Fibroblast of lung (primary cell): ENCODE results near the gene CREBL2. TPM values are rescaled to one million over a fixed set of nuclear protein-coding genes. Genes with fewer than 3 reads are reported as not detected.
"Not testable (repeated sequence)": the region's sequence is repeated elsewhere in the genome, so short reads cannot be mapped to it uniquely, and the experiment has no call there.

Experiments
- DNase-seq, 2 donors: peaks; one replicate each; pipeline versions ENCODE4 v3.0.0 to v3.0.0-alpha.2; 2010; ENCODE audit warnings: low read depth in 2 of 2
- H2AFZ ChIP-seq: 2 replicates; pipeline ENCODE4 v1.5.1; 2012; ENCODE audit warnings: low read length, control low read depth, inconsistent platforms
- H3K27ac ChIP-seq: 2 replicates; pipeline ENCODE4 v1.5.1; 2011; ENCODE audit warnings: low read length, control low read depth; ENCODE audit not compliant: insufficient read depth
- H3K27me3 ChIP-seq: 2 replicates; pipeline ENCODE4 v1.5.1; 2011; ENCODE audit warnings: mild to moderate bottlenecking, low read length; ENCODE audit not compliant: control insufficient read depth, insufficient read depth
- H3K36me3 ChIP-seq: 2 replicates; pipeline ENCODE4 v1.5.1; 2011; ENCODE audit warnings: low read length; ENCODE audit not compliant: control insufficient read depth, insufficient read depth
- H3K4me1 ChIP-seq: 2 replicates; pipeline ENCODE4 v1.5.1; 2011; ENCODE audit warnings: low read length; ENCODE audit not compliant: control insufficient read depth, insufficient read depth; ENCODE audit errors: extremely low read depth
- H3K4me2 ChIP-seq: 2 replicates; pipeline ENCODE4 v1.5.1; 2011; ENCODE audit warnings: low read length, control low read depth; ENCODE audit not compliant: insufficient read depth; ENCODE audit errors: extremely low read depth
- H3K4me3 ChIP-seq, 4 experiments: fragments of 200-600 bp in 1 of 4; sonication (generic) in 1 of 4; replicated peaks in 1 of 4; 2 replicates each; pipeline ENCODE4 v1.5.1; 2011 to 2016; ENCODE audit warnings: low read length in 4 of 4, low read depth in 3 of 4, mild to moderate bottlenecking in 3 of 4, control low read depth in 2 of 4, inconsistent platforms in 1 of 4, mixed read lengths in 1 of 4; ENCODE audit not compliant: insufficient read depth in 1 of 4; ENCODE audit errors: control extremely low read depth in 1 of 4
- H3K79me2 ChIP-seq: 2 replicates; pipeline ENCODE4 v1.5.1; 2012; ENCODE audit warnings: mild to moderate bottlenecking, low read length, inconsistent platforms; ENCODE audit not compliant: control insufficient read depth, insufficient read depth
- H3K9ac ChIP-seq: 2 replicates; pipeline ENCODE4 v1.5.1; 2011; ENCODE audit warnings: mild to moderate bottlenecking, low read length, control low read depth; ENCODE audit not compliant: insufficient read depth
- H3K9me3 ChIP-seq: 2 replicates; pipeline ENCODE4 v1.5.1; 2012; ENCODE audit warnings: low read depth, low read length; ENCODE audit not compliant: control insufficient read depth, insufficient read depth
- H4K20me1 ChIP-seq: 2 replicates; pipeline ENCODE4 v1.5.1; 2011; ENCODE audit warnings: low read length; ENCODE audit not compliant: control insufficient read depth, insufficient read depth; ENCODE audit errors: extremely low read depth
- EZH2 ChIP-seq: IDR thresholded peaks from 2 replicates; pipeline ENCODE4 v1.5.1; 2012; ENCODE audit warnings: low read length, control low read depth, mild to moderate bottlenecking; ENCODE audit errors: missing control alignments
- polyA plus RNA-seq, 2 donors: library from polyadenylated mRNA; depleted of rRNA in 1 of 2; stranded (reverse) in 1 of 2; unstranded in 1 of 2; fragments of >200 nt; gene quantifications; 2 replicates each; pipeline ENCODE4 v1.2.1, GENCODE V29; 2011 to 2012; ENCODE audit warnings: missing spikeins in 1 of 2
- total RNA-seq: library from RNA; depleted of rRNA; stranded (reverse); fragments of >200 nt; gene quantifications from 2 replicates; pipeline ENCODE4 v1.2.1, GENCODE V29; 2014
- TF ChIP-seq, protein P1 (sequence below), 2 donors: IDR thresholded peaks in 1 of 2; conservative IDR thresholded peaks in 1 of 2; 1 replicate in 1 of 2; 2 replicates in 1 of 2; pipeline ENCODE4 v1.5.1; 2011 to 2012; ENCODE audit warnings: low read length in 2 of 2, control low read depth in 1 of 2, inconsistent platforms in 1 of 2, low read depth in 1 of 2, mild to moderate bottlenecking in 1 of 2

CREBL2 gene
- total and polyA plus RNA-seq, 2 donors (not counting 1 experiment from before 2014, with no cell fraction given) = 35.9 to 59.5 TPM

- no peak overlapping the region for H2AFZ ChIP-seq
- H3K27ac ChIP-seq = no peak overlapping the region
- TF ChIP-seq EZH2 = no peak
- TF ChIP-seq, protein P1, sequence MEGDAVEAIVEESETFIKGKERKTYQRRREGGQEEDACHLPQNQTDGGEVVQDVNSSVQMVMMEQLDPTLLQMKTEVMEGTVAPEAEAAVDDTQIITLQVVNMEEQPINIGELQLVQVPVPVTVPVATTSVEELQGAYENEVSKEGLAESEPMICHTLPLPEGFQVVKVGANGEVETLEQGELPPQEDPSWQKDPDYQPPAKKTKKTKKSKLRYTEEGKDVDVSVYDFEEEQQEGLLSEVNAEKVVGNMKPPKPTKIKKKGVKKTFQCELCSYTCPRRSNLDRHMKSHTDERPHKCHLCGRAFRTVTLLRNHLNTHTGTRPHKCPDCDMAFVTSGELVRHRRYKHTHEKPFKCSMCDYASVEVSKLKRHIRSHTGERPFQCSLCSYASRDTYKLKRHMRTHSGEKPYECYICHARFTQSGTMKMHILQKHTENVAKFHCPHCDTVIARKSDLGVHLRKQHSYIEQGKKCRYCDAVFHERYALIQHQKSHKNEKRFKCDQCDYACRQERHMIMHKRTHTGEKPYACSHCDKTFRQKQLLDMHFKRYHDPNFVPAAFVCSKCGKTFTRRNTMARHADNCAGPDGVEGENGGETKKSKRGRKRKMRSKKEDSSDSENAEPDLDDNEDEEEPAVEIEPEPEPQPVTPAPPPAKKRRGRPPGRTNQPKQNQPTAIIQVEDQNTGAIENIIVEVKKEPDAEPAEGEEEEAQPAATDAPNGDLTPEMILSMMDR (conservative IDR thresholded peaks at IDR 0.05 in 1 of 2, IDR thresholded peaks at IDR 0.05 in 1 of 2; ENCODE audit: low read depth in 1 of 2, low read length in 2 of 2) = no peak
- no peak overlapping the region for H3K9ac ChIP-seq
- no peaks in the 10 kb centered on the region for H4K20me1 ChIP-seq
- peaks cover under 1% of the 10 kb centered on the region for H3K36me3 ChIP-seq
- H3K4me3 ChIP-seq = no peak overlapping the region
- DNase-seq = no peak
- no peaks in the 10 kb centered on the region for H3K79me2 ChIP-seq
- no peaks in the 10 kb centered on the region for H3K9me3 ChIP-seq
- H3K4me1 ChIP-seq = no peaks in the 10 kb centered on the region
- no peak overlapping the region for H3K4me2 ChIP-seq
- H3K27me3 ChIP-seq = no peaks in the 10 kb centered on the region
These were observed 19.2 kb downstream of the CREBL2 start for GRCh38 chr12:12630850-12631249.

- Histone ChIP-seq H3K4me1 (no peaks in the 10 kb centered on the region), H4K20me1 (no peaks in the 10 kb centered on the region)
These were observed 24.0 kb downstream of the CREBL2 start for GRCh38 chr12:12635651-12636050.

GRCh38 chr12:12636641-12637040, 25.0 kb downstream of the CREBL2 start:
- no peak overlapping the region for H2AFZ ChIP-seq
- H3K9me3 ChIP-seq = no peaks in the 10 kb centered on the region
- no peak overlapping the region for H3K4me2 ChIP-seq
- no peak overlapping the region for H3K9ac ChIP-seq
- H3K4me3 ChIP-seq = no peak overlapping the region
- H3K27me3 ChIP-seq = no peaks in the 10 kb centered on the region
- no peak for DNase-seq
- peaks cover 3% of the 10 kb centered on the region for H3K36me3 ChIP-seq
- H4K20me1 ChIP-seq = no peaks in the 10 kb centered on the region
- no peaks in the 10 kb centered on the region for H3K4me1 ChIP-seq
- no peak overlapping the region for H3K27ac ChIP-seq
- no peaks in the 10 kb centered on the region for H3K79me2 ChIP-seq
- TF ChIP-seq, protein P1 (conservative IDR thresholded peaks at IDR 0.05 in 1 of 2, IDR thresholded peaks at IDR 0.05 in 1 of 2; ENCODE audit: low read depth in 1 of 2, low read length in 2 of 2) = no peak
- no peak for TF ChIP-seq EZH2

More at GRCh38 chr12:12635651-12636050, 24.0 kb downstream of the CREBL2 start:
- TF ChIP-seq, protein P1 (conservative IDR thresholded peaks at IDR 0.05 in 1 of 2, IDR thresholded peaks at IDR 0.05 in 1 of 2; ENCODE audit: low read depth in 1 of 2, low read length in 2 of 2) = no peak
- no peak for TF ChIP-seq EZH2
- Histone ChIP-seq H3K79me2 (no peaks in the 10 kb centered on the region), H3K9ac (no peak overlapping the region), H2AFZ (no peak overlapping the region), H3K27ac (no peak overlapping the region), H3K36me3 (peaks cover 3% of the 10 kb centered on the region), H3K4me2 (no peak overlapping the region), H3K4me3 (no peak overlapping the region), H3K27me3 (no peaks in the 10 kb centered on the region), H3K9me3 (no peaks in the 10 kb centered on the region)
- DNase-seq = no peak

DNA sequence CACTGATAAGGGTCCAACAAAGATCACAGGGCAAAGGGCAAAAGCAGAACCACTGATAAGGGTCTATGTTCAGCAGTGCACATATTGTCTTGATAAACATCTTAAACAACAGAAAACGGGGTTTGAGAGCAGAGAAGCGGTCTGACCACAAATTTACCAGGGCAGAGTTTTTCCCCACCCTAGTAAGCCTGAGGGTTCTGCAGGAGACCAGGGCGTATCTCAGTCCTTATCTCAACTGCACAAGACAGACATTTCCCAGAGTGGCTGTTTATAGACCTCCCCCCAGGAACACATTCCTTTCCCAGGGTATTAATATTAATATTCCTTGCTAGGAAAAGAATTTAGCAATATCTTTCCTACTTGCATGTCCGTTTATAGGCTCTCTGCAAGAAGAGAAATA, 28.3 kb downstream of the CREBL2 start:
- not testable (repeated sequence) for DNase-seq, H3K9ac ChIP-seq, H3K4me1 ChIP-seq, H4K20me1 ChIP-seq, H2AFZ ChIP-seq, H3K4me3 ChIP-seq, H3K79me2 ChIP-seq, H3K4me2 ChIP-seq, H3K27ac ChIP-seq, H3K36me3 ChIP-seq, H3K27me3 ChIP-seq, H3K9me3 ChIP-seq
